Measurements from ENCODE around the gene MYORG. TPM values are rescaled to one million over a fixed set of nuclear protein-coding genes. Genes with fewer than 3 reads are reported as not detected.

The MYORG gene
- total and polyA plus RNA-seq, 4 donors: 11.4 to 26.6 (median 19.3) TPM

GRCh38 chr9:34375901-34376595, 650 bp downstream of the MYORG start:
- Histone ChIP-seq H3K9ac (ENCODE audit: low read depth in 1 of 2, low read length in 2 of 2) (peak overlapping the region; percentile 8 to 79), H3K4me1 (ENCODE audit: control insufficient read depth in 4 of 4, insufficient read depth in 4 of 4, low read length in 3 of 4) (peaks cover 7 to 55% (median 42%) of the 10 kb centered on the region in 4 donors), H3K36me3 (ENCODE audit: control insufficient read depth in 4 of 4, insufficient read depth in 3 of 4, low read depth in 1 of 4, low read length in 3 of 4) (peaks cover 0 to 11% (median 7%) of the 10 kb centered on the region in 4 donors), H3K4me3 (ENCODE audit: low read depth in 1 of 3, low read length in 3 of 3) (peak overlapping the region; percentile 60 to 82 (median 76)), H3K9me3 (ENCODE audit: control insufficient read depth in 4 of 4, low read length in 3 of 4) (no peaks in the 10 kb centered on the region), H3K27ac (ENCODE audit: low read depth in 1 of 2, low read length in 2 of 2) (peak overlapping the region; percentile 53 to 80), H3K27me3 (ENCODE audit: control insufficient read depth in 4 of 4, insufficient read depth in 4 of 4, low read length in 3 of 4) (no peaks in the 10 kb centered on the region)
- 2% methylated on average over 22 of the region's 22 CpGs for WGBS
- DNase-seq (ENCODE audit: low spot score): no peak
- TF ChIP-seq, protein P1, sequence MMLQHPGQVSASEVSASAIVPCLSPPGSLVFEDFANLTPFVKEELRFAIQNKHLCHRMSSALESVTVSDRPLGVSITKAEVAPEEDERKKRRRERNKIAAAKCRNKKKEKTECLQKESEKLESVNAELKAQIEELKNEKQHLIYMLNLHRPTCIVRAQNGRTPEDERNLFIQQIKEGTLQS (IDR thresholded peaks at IDR 0.05): no peak
- TF ChIP-seq FOXA1 (IDR thresholded peaks at IDR 0.05) (no peak), EGR1 (IDR thresholded peaks at IDR 0.05; ENCODE audit: low read depth in 2 of 2) (no peak), RAD21 (IDR thresholded peaks at IDR 0.05) (peak in 1 of 2 donors; percentile 65), SP1 (IDR thresholded peaks at IDR 0.05) (no peak), CTCF (IDR thresholded peaks at IDR 0.05; ENCODE audit: low read depth, low read length, missing input control) (peak; percentile 9), JUND (IDR thresholded peaks at IDR 0.05) (no peak)

DNA sequence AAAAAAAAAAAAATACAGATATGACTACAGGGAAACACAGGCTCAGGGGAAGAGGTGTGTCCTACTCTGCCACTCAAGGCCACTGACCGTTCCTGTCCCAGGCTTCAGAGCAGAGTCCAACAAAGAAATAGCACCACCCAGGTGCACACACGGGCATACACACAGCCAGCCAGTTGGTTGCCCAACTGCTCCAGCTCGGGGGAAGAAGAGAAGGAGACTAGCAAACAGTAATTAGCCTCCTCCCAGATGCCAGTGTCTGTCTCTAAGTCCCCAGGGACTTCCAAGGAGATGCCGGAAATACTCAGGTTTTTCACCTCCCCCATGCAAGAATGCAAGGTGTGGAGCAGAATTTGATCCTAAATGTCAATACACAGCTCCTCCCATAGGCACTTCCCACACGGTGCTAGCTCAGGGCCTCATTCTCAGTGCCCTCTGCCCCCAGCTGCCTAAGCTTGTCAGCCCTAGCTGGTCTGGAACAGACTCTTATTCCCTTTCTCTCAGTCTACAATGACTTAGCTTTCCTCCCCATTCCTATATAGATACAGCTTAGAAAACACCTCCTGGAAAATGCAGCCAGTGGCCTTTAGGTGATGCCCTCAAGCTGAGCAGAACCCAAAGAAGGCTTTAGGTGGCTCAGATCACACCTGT, 1.7 kb downstream of the MYORG start:
- WGBS: 26% methylated on average over 5 of the region's 5 CpGs
- TF ChIP-seq YY1 (IDR thresholded peaks at IDR 0.05) (peak; percentile 48), EGR1 (IDR thresholded peaks at IDR 0.05; ENCODE audit: low read depth in 2 of 2) (no peak), SP1 (IDR thresholded peaks at IDR 0.05) (peak; percentile 92), MAX (IDR thresholded peaks at IDR 0.05) (peak; percentile 66), JUND (IDR thresholded peaks at IDR 0.05) (peak; percentile 14 to 44), HNF4G (IDR thresholded peaks at IDR 0.05) (peak; percentile 82), RXRA (IDR thresholded peaks at IDR 0.05) (peak; percentile 88 to 90), CTCF (IDR thresholded peaks at IDR 0.05; ENCODE audit: low read depth, low read length, missing input control) (no peak), FOXA1 (IDR thresholded peaks at IDR 0.05) (peak; percentile 24), TAF1 (conservative IDR thresholded peaks at IDR 0.05) (peak; percentile 72), GABPA (IDR thresholded peaks at IDR 0.05 in 1 of 2, conservative IDR thresholded peaks at IDR 0.05 in 1 of 2) (peak in 1 of 2 donors; percentile 17), HNF4A (conservative IDR thresholded peaks at IDR 0.05) (peak; percentile 92 to 93), RAD21 (IDR thresholded peaks at IDR 0.05) (peak; percentile 44 to 65), NR2F2 (IDR thresholded peaks at IDR 0.05) (peak; percentile 13), FOXA2 (IDR thresholded peaks at IDR 0.05) (peak; percentile 35)
- TF ChIP-seq, protein P1 (IDR thresholded peaks at IDR 0.05): peak; percentile 12
- TF ChIP-seq, protein P2, sequence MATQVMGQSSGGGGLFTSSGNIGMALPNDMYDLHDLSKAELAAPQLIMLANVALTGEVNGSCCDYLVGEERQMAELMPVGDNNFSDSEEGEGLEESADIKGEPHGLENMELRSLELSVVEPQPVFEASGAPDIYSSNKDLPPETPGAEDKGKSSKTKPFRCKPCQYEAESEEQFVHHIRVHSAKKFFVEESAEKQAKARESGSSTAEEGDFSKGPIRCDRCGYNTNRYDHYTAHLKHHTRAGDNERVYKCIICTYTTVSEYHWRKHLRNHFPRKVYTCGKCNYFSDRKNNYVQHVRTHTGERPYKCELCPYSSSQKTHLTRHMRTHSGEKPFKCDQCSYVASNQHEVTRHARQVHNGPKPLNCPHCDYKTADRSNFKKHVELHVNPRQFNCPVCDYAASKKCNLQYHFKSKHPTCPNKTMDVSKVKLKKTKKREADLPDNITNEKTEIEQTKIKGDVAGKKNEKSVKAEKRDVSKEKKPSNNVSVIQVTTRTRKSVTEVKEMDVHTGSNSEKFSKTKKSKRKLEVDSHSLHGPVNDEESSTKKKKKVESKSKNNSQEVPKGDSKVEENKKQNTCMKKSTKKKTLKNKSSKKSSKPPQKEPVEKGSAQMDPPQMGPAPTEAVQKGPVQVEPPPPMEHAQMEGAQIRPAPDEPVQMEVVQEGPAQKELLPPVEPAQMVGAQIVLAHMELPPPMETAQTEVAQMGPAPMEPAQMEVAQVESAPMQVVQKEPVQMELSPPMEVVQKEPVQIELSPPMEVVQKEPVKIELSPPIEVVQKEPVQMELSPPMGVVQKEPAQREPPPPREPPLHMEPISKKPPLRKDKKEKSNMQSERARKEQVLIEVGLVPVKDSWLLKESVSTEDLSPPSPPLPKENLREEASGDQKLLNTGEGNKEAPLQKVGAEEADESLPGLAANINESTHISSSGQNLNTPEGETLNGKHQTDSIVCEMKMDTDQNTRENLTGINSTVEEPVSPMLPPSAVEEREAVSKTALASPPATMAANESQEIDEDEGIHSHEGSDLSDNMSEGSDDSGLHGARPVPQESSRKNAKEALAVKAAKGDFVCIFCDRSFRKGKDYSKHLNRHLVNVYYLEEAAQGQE (IDR thresholded peaks at IDR 0.05): peak; percentile 84
- TF ChIP-seq, protein P3, sequence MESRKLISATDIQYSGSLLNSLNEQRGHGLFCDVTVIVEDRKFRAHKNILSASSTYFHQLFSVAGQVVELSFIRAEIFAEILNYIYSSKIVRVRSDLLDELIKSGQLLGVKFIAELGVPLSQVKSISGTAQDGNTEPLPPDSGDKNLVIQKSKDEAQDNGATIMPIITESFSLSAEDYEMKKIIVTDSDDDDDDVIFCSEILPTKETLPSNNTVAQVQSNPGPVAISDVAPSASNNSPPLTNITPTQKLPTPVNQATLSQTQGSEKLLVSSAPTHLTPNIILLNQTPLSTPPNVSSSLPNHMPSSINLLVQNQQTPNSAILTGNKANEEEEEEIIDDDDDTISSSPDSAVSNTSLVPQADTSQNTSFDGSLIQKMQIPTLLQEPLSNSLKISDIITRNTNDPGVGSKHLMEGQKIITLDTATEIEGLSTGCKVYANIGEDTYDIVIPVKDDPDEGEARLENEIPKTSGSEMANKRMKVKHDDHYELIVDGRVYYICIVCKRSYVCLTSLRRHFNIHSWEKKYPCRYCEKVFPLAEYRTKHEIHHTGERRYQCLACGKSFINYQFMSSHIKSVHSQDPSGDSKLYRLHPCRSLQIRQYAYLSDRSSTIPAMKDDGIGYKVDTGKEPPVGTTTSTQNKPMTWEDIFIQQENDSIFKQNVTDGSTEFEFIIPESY (IDR thresholded peaks at IDR 0.05): peak; percentile 58
- Histone ChIP-seq H3K4me1 (ENCODE audit: control insufficient read depth in 4 of 4, insufficient read depth in 4 of 4, low read length in 3 of 4) (peaks cover 7 to 55% (median 44%) of the 10 kb centered on the region in 4 donors), H3K9ac (ENCODE audit: low read depth in 1 of 2, low read length in 2 of 2) (peak overlapping the region in 1 of 2 donors; percentile 8), H3K36me3 (ENCODE audit: control insufficient read depth in 4 of 4, insufficient read depth in 3 of 4, low read depth in 1 of 4, low read length in 3 of 4) (peaks cover 0 to 11% (median 7%) of the 10 kb centered on the region in 4 donors), H3K4me3 (ENCODE audit: low read depth in 1 of 3, low read length in 3 of 3) (peak overlapping the region in 2 of 3 donors; percentile 60 to 82), H3K27ac (ENCODE audit: low read depth in 1 of 2, low read length in 2 of 2) (peak overlapping the region; percentile 53 to 80), H3K27me3 (ENCODE audit: control insufficient read depth in 4 of 4, insufficient read depth in 4 of 4, low read length in 3 of 4) (no peaks in the 10 kb centered on the region), H3K9me3 (ENCODE audit: control insufficient read depth in 4 of 4, low read length in 3 of 4) (no peaks in the 10 kb centered on the region)
- peak; percentile 64 for DNase-seq (ENCODE audit: low spot score)

Measured in liver (tissue), 9 donors.